A673 (cell line): ENCODE results near the gene FOXE3. TPM values are rescaled to one million over a fixed set of nuclear protein-coding genes. Genes with fewer than 3 reads are reported as not detected.

Source experiments
- BruUV-seq: library from RNA; stranded (reverse); fragments of 400-500 nt; replicated peaks from 2 replicates; lab custom pipeline; 2021; lab: Mats Ljungman, UMichigan
- CTCF ChIA-PET: fragments of 300-600 bp; sonication (Branson Sonifier 250); formaldehyde crosslinking; loops from one replicate; lab custom pipeline; 2022; ENCODE audit warnings: antibody characterized with exemption; lab: Charles Lee
- POLR2A ChIA-PET: fragments of 300-600 bp; sonication (Branson Sonifier 250); formaldehyde crosslinking; loops from one replicate; lab custom pipeline; 2022; ENCODE audit warnings: antibody characterized with exemption; ENCODE audit not compliant: low non-redundant PET; lab: Charles Lee
- DNase-seq: peaks from one replicate; pipeline ENCODE4 v3.0.0-alpha.2; 2015; ENCODE audit warnings: low spot score
- H3K27ac ChIP-seq: fragments of 200-600 bp; sonication (generic); 2 replicates; pipeline ENCODE4 v1.5.1; 2016; ENCODE audit warnings: mixed run types, low read depth, mild to moderate bottlenecking, mixed read lengths, antibody characterized with exemption, low read length; ENCODE audit not compliant: poor library complexity, severe bottlenecking
- H3K27me3 ChIP-seq: fragments of 200-600 bp; sonication (generic); replicated peaks from 2 replicates; pipeline ENCODE4 v1.6.1; 2017; ENCODE audit warnings: mixed run types, low read depth, mild to moderate bottlenecking, mixed read lengths, antibody characterized with exemption, low read length; ENCODE audit not compliant: insufficient read depth, poor library complexity
- H3K36me3 ChIP-seq: fragments of 200-600 bp; sonication (generic); 2 replicates; pipeline ENCODE4 v1.6.1; 2016; ENCODE audit warnings: mixed run types, mild to moderate bottlenecking, mixed read lengths, antibody characterized with exemption, low read length; ENCODE audit not compliant: insufficient read depth, poor library complexity, severe bottlenecking
- H3K4me1 ChIP-seq: fragments of 200-600 bp; sonication (generic); 2 replicates; pipeline ENCODE4 v1.6.1; 2017; ENCODE audit warnings: mixed run types, mild to moderate bottlenecking, mixed read lengths, antibody characterized with exemption, low read length; ENCODE audit not compliant: insufficient read depth, poor library complexity, severe bottlenecking
- H3K4me3 ChIP-seq: fragments of 200-600 bp; sonication (generic); 2 replicates; pipeline ENCODE4 v1.5.1; 2016; ENCODE audit warnings: low read depth, mixed run types, mild to moderate bottlenecking, mixed read lengths, low read length; ENCODE audit not compliant: poor library complexity, severe bottlenecking
- H3K9me3 ChIP-seq: fragments of 200-600 bp; sonication (generic); 2 replicates; pipeline ENCODE4 v1.6.1; 2016; ENCODE audit warnings: mixed run types, low read depth, mild to moderate bottlenecking, mixed read lengths, antibody characterized with exemption, low read length; ENCODE audit not compliant: poor library complexity, severe bottlenecking
- CTCF ChIP-seq: fragments of 300-800, 200-600 bp; sonication (generic); conservative IDR thresholded peaks from 2 replicates; pipeline ENCODE4 v1.5.1; 2017; ENCODE audit warnings: low read depth, mild to moderate bottlenecking, antibody characterized with exemption, low read length, moderate library complexity, mixed read lengths
- EZH2 ChIP-seq: fragments of 200-600 bp; sonication (generic); IDR thresholded peaks from 2 replicates; pipeline ENCODE4 v1.6.1; 2017; ENCODE audit warnings: borderline replicate concordance, low read depth, mild to moderate bottlenecking, mixed read lengths, antibody characterized with exemption, low read length; ENCODE audit not compliant: poor library complexity, severe bottlenecking
- intact Hi-C: fragments of 100-400 bp; cut with micrococcal nuclease; formaldehyde crosslinking; loops from one replicate; pipeline ENCODE4 v1.10.0; 2022; ENCODE audit not compliant: unreplicated experiment
- total RNA-seq: library from RNA; stranded (reverse); gene quantifications from 2 replicates; pipeline ENCODE4 v1.2.3, GENCODE V29; 2021

Gene FOXE3
- total RNA-seq, 1 experiment from 2014 or later, result not detected

GRCh38 chr1:47444562-47445465 lies 28.7 kb downstream of the FOXE3 start:
- no peak for DNase-seq
- CTCF ChIA-PET, result no interaction called here
- Histone ChIP-seq H3K36me3 (no peaks in the 10 kb centered on the region), H3K4me3 (peak overlapping the region; percentile 17), H3K4me1 (no peaks in the 10 kb centered on the region), H3K27ac (no peak overlapping the region), H3K27me3 (peaks cover 100% of the 10 kb centered on the region), H3K9me3 (no peaks in the 10 kb centered on the region)
- intact Hi-C loops, result no loop called here
- TF ChIP-seq EZH2, result peak; percentile 93
- no peak for TF ChIP-seq CTCF
- no TSS peak for BruUV-seq
- POLR2A ChIA-PET, result no interaction called here

- CTCF ChIA-PET, result interaction anchor here (0.7 kb wide), 1 partner anchor 8 kb away, joined by 3 read pairs; the partner anchor contains the start of gene FOXD2
- Histone ChIP-seq H3K4me3 (no peak overlapping the region), H3K27ac (no peak overlapping the region), H3K9me3 (no peaks in the 10 kb centered on the region), H3K27me3 (peaks cover 100% of the 10 kb centered on the region), H3K36me3 (no peaks in the 10 kb centered on the region), H3K4me1 (no peaks in the 10 kb centered on the region)
- POLR2A ChIA-PET, result no interaction called here
- no peak for DNase-seq
- intact Hi-C loops, result no loop called here
- no TSS peak for BruUV-seq
- TF ChIP-seq EZH2 (no peak), CTCF (no peak)
Observed at GRCh38 chr1:47445823-47446550, 29.9 kb downstream of the FOXE3 start.

- DNase-seq, result no peak
- CTCF ChIA-PET, result interaction anchor here (0.6 kb wide), 2 partner anchors 11 to 278 kb away, joined by 3 read pairs; partner anchors contain the start of gene FOXD2
- Histone ChIP-seq H3K27ac (no peak overlapping the region), H3K4me3 (no peak overlapping the region), H3K4me1 (no peaks in the 10 kb centered on the region), H3K36me3 (no peaks in the 10 kb centered on the region), H3K9me3 (no peaks in the 10 kb centered on the region), H3K27me3 (peaks cover 86% of the 10 kb centered on the region)
- TF ChIP-seq EZH2, result no peak
- intact Hi-C loops, result no loop called here
- POLR2A ChIA-PET, result no interaction called here
- BruUV-seq, result no TSS peak
Observed at GRCh38 chr1:47448462-47449222, 32.6 kb downstream of the FOXE3 start.
